A549 (cell line): ENCODE results near the gene SLC12A2. TPM values are rescaled to one million over a fixed set of nuclear protein-coding genes. Genes with fewer than 3 reads are reported as not detected.

Source experiments
- ATAC-seq, 2 experiments: fragments of 200-7000 bp in 1 of 2; fragments of >200 bp in 1 of 2; cut with Nextera tagmentation in 1 of 2; cut with Tn5 transposase in 1 of 2; 3 replicates each; pipeline versions ENCODE4 v1.8.0 to v1.9.1; 2018 to 2020; ENCODE audit warnings: mild to moderate bottlenecking in 1 of 2, moderate library complexity in 1 of 2
- CTCF ChIA-PET: fragments of 300-600 bp; sonication (Branson Sonifier 250); formaldehyde crosslinking; extraction: SDS; loops from one replicate; lab custom pipeline; 2021; ENCODE audit warnings: antibody characterized with exemption, inconsistent platforms; lab: Yijun Ruan, JAX
- POLR2A ChIA-PET: fragments of 350-600 bp; formaldehyde crosslinking; extraction: SDS; loops from one replicate; lab custom pipeline; 2021; ENCODE audit warnings: antibody characterized with exemption, inconsistent platforms; lab: Yijun Ruan, JAX
- DNase-seq, 2 experiments: peaks; one replicate each; pipeline versions ENCODE4 v3.0.0 to v3.0.0-alpha.2; 2011 to 2016; ENCODE audit warnings: low read depth in 1 of 2, low spot score in 1 of 2
- FAIRE-seq: peaks from 2 replicates; lab custom pipeline; 2011; peaks lifted over from hg19 to GRCh38; lab: Jason Lieb, UNC
- H3K27ac ChIP-seq, 2 experiments: fragments of >200 bp; sonication (Bioruptor Twin); formaldehyde crosslinking; 3 replicates each; pipeline ENCODE4 v1.5.1; 2016 to 2017
- H3K4me1 ChIP-seq: fragments of >200 bp; sonication (Bioruptor Twin); formaldehyde crosslinking; 3 replicates; pipeline ENCODE4 v1.6.1; 2016
- H3K4me2 ChIP-seq: fragments of >200 bp; sonication (Bioruptor Twin); formaldehyde crosslinking; 3 replicates; pipeline ENCODE4 v1.6.1; 2016
- H3K4me3 ChIP-seq: fragments of >200 bp; sonication (Bioruptor Twin); formaldehyde crosslinking; 3 replicates; pipeline ENCODE4 v1.5.1; 2016
- H3K9me3 ChIP-seq: fragments of >200 bp; sonication (Bioruptor Twin); formaldehyde crosslinking; 3 replicates; pipeline ENCODE4 v1.6.1; 2016
- BHLHE40 ChIP-seq: IDR thresholded peaks from 2 replicates; pipeline ENCODE4 v1.6.1; 2012; ENCODE audit warnings: low read depth, low read length, inconsistent platforms
- CBX2 ChIP-seq: fragments of 200-600 bp; sonication (generic); IDR thresholded peaks from 2 replicates; pipeline ENCODE4 v1.6.1; 2016; ENCODE audit warnings: low read depth, mild to moderate bottlenecking, borderline replicate concordance
- CBX8 ChIP-seq: fragments of 200-600 bp; sonication (generic); IDR thresholded peaks from 2 replicates; pipeline ENCODE4 v1.6.1; 2016
- CEBPB ChIP-seq, 2 experiments: fragments of >200 bp in 1 of 2; sonication (Bioruptor Twin) in 1 of 2; formaldehyde crosslinking in 1 of 2; IDR thresholded peaks; 2 replicates each; pipeline ENCODE4 v1.6.1; 2012 to 2016
- CHD2 ChIP-seq: fragments of 150-350 bp; IDR thresholded peaks from 2 replicates; pipeline ENCODE4 v1.6.1; 2014; ENCODE audit warnings: low read length; ENCODE audit not compliant: partially characterized antibody
- EHMT2 ChIP-seq: fragments of 200-600 bp; sonication (generic); IDR thresholded peaks from 2 replicates; pipeline ENCODE4 v1.6.1; 2016; ENCODE audit warnings: antibody characterized with exemption, low read depth, mild to moderate bottlenecking, moderate library complexity
- EP300 ChIP-seq, 2 experiments: fragments of >200 bp; sonication (Bioruptor Twin); formaldehyde crosslinking; IDR thresholded peaks; 2 replicates in 1 of 2; 3 replicates in 1 of 2; pipeline ENCODE4 v1.6.1; 2016 to 2017
- ESRRA ChIP-seq: fragments of 150-350 bp; IDR thresholded peaks from 2 replicates; pipeline ENCODE4 v1.6.1; 2014; ENCODE audit warnings: mild to moderate bottlenecking, low read length, borderline replicate concordance
- FOSB ChIP-seq: fragments of 250-450 bp; sonication (Bioruptor Pico); IDR thresholded peaks from 2 replicates; pipeline ENCODE4 v1.5.0; 2020; ENCODE audit warnings: mild to moderate bottlenecking, moderate library complexity
- HOXB5 ChIP-seq: fragments of 250-450 bp; sonication (Bioruptor Pico); IDR thresholded peaks from 2 replicates; pipeline ENCODE4 v1.5.0; 2020; ENCODE audit warnings: mild to moderate bottlenecking, moderate library complexity
- JUN ChIP-seq, 2 experiments: fragments of >200 bp; sonication (Bioruptor Twin); formaldehyde crosslinking; IDR thresholded peaks; 2 replicates in 1 of 2; 3 replicates in 1 of 2; pipeline ENCODE4 v1.6.1; 2016 to 2017
- KDM1A ChIP-seq: fragments of 200-600 bp; sonication (generic); IDR thresholded peaks from 2 replicates; pipeline ENCODE4 v1.6.1; 2016; ENCODE audit warnings: low read depth, mild to moderate bottlenecking
- MAFK ChIP-seq: fragments of 450-650 bp; IDR thresholded peaks from 2 replicates; pipeline ENCODE4 v1.6.1; 2014; ENCODE audit not compliant: partially characterized antibody
- MAZ ChIP-seq: fragments of 150-350 bp; IDR thresholded peaks from 2 replicates; pipeline ENCODE4 v1.6.1; 2014; ENCODE audit warnings: antibody characterized with exemption, low read depth, low read length, borderline replicate concordance
- MYC ChIP-seq: IDR thresholded peaks from 2 replicates; pipeline ENCODE4 v1.6.1; 2012; ENCODE audit warnings: mild to moderate bottlenecking, inconsistent platforms, low read length, improper control_type of control experiment, borderline replicate concordance
- NFE2L2 ChIP-seq: fragments of 150-350 bp; conservative IDR thresholded peaks from 2 replicates; pipeline ENCODE4 v1.6.1; 2014; ENCODE audit warnings: low read length
- PHF8 ChIP-seq: fragments of 200-600 bp; sonication (generic); IDR thresholded peaks from 2 replicates; pipeline ENCODE4 v1.6.1; 2016; ENCODE audit warnings: low read depth, mild to moderate bottlenecking, antibody characterized with exemption, moderate library complexity, borderline replicate concordance
- POLR2A ChIP-seq: IDR thresholded peaks from 2 replicates; pipeline ENCODE4 v1.6.1; 2012; ENCODE audit warnings: mild to moderate bottlenecking, low read length
- POLR2AphosphoS2 ChIP-seq: conservative IDR thresholded peaks from 2 replicates; pipeline ENCODE4 v1.6.1; 2012; ENCODE audit warnings: low read length, improper control_type of control experiment, inconsistent platforms
- RARB ChIP-seq: fragments of 250-450 bp; sonication (Bioruptor Pico); IDR thresholded peaks from 2 replicates; pipeline ENCODE4 v1.8.0; 2021; ENCODE audit warnings: mild to moderate bottlenecking, moderate library complexity
- RCOR1 ChIP-seq: fragments of 150-350 bp; IDR thresholded peaks from 2 replicates; pipeline ENCODE4 v1.6.1; 2014; ENCODE audit warnings: antibody characterized with exemption, low read length, low read depth
- RFX5 ChIP-seq: fragments of 450-650 bp; IDR thresholded peaks from 2 replicates; pipeline ENCODE4 v1.7.1; 2014; ENCODE audit warnings: antibody characterized with exemption, mild to moderate bottlenecking, moderate library complexity
- SREBF2 ChIP-seq: fragments of 450-650 bp; IDR thresholded peaks from 2 replicates; pipeline ENCODE4 v1.6.1; 2014; ENCODE audit warnings: mild to moderate bottlenecking, moderate library complexity
- TFCP2L1 ChIP-seq: fragments of 250-450 bp; sonication (Bioruptor Pico); IDR thresholded peaks from 2 replicates; pipeline ENCODE4 v1.5.0; 2021; ENCODE audit warnings: mild to moderate bottlenecking
- TP53 ChIP-seq: fragments of 250-450 bp; sonication (Bioruptor Pico); IDR thresholded peaks from 2 replicates; pipeline ENCODE4 v1.5.0; 2021; ENCODE audit warnings: mild to moderate bottlenecking, moderate library complexity
- ZC3H11A ChIP-seq: fragments of 450-650 bp; IDR thresholded peaks from 2 replicates; pipeline ENCODE4 v1.6.1; 2014; ENCODE audit warnings: antibody characterized with exemption, mild to moderate bottlenecking
- WGBS: methylation state at CpG from one replicate; pipeline ENCODE4 v1.1.6; 2017; ENCODE audit errors: missing lambda C conversion rate; 5-methylcytosine and 5-hydroxymethylcytosine counted together
- polyA plus RNA-seq, 4 experiments: library from polyadenylated mRNA; depleted of rRNA in 3 of 4; stranded (reverse); fragments of >200 nt; fragmentation: RNase III in 1 of 4; extraction: RNeasy Plus Mini Kit Qiagen cat#74134 plus additional on column Dnase treatment in 1 of 4; gene quantifications; 2 replicates in 3 of 4; 3 replicates in 1 of 4; pipeline ENCODE4 v1.2.3, GENCODE V29; 2011 to 2017
- TF ChIP-seq, protein P1 (sequence below): fragments of 250-450 bp; sonication (Bioruptor Pico); IDR thresholded peaks from 2 replicates; pipeline ENCODE4 v1.5.0; 2020; ENCODE audit warnings: low read depth, mild to moderate bottlenecking, moderate library complexity
- TF ChIP-seq, protein P2 (sequence below): fragments of 450-650 bp; IDR thresholded peaks from 2 replicates; pipeline ENCODE4 v1.6.1; 2014; ENCODE audit warnings: antibody characterized with exemption
- TF ChIP-seq, protein P3 (sequence below): fragments of 150-350 bp; IDR thresholded peaks from 2 replicates; pipeline ENCODE4 v1.6.1; 2014; ENCODE audit warnings: low read depth, mild to moderate bottlenecking, low read length
- TF ChIP-seq, protein P4 (sequence below): IDR thresholded peaks from 2 replicates; pipeline ENCODE4 v1.6.1; 2012
- TF ChIP-seq, protein P5 (sequence below): fragments of >200 bp; sonication (Bioruptor Twin); formaldehyde crosslinking; IDR thresholded peaks from 3 replicates; pipeline ENCODE4 v1.6.1; 2016
- TF ChIP-seq, protein P6 (sequence below): fragments of 200-600 bp; sonication (generic); IDR thresholded peaks from 2 replicates; pipeline ENCODE4 v1.6.1; 2016; ENCODE audit warnings: antibody characterized with exemption, mild to moderate bottlenecking, moderate library complexity

Gene SLC12A2
- polyA plus RNA-seq, 2 of the 4 experiments (the other 2 are of a cell fraction) = 17.1 to 99.9 TPM

DNA sequence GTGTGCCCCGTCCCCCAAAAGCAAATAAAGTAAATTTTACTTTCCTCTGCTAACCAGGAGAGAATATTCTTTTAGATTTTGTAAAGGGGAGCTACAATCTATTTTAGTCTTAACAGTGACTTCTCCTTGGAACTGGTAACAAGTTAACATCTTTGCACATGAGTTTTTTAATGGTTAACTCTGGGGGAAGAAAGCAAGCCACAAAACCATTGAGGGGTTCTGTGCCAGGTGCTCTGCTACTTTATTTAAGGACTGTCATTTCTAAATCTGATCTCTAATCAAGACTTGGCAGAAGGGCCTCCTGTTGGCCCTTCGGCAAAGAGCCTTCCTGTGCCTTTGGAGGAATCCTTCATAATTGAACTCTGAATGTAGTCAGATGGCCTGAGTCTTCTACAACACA lies 153.4 kb downstream of the SLC12A2 start:
- ChIA-PET POLR2A (no interaction called here), CTCF (no interaction called here)
- H3K4me2 ChIP-seq = no peak overlapping the region
- 46% methylated on average over 2 of the region's 2 CpGs for WGBS
- DNase-seq (no peak), ATAC-seq (no peak), FAIRE-seq (no peak)
- no peaks in the 10 kb centered on the region for H3K9me3 ChIP-seq
- no peak overlapping the region for H3K4me3 ChIP-seq
- no peaks in the 10 kb centered on the region for H3K4me1 ChIP-seq
- no peak overlapping the region for H3K27ac ChIP-seq
- TF ChIP-seq EP300 (IDR thresholded peaks at IDR 0.05) (no peak), EHMT2 (no peak), BHLHE40 (no peak), CHD2 (no peak), CEBPB (IDR thresholded peaks at IDR 0.05) (no peak), JUN (IDR thresholded peaks at IDR 0.05) (no peak), RCOR1 (no peak), POLR2AphosphoS2 (no peak), NFE2L2 (no peak), POLR2A (no peak), SREBF2 (no peak), TFCP2L1 (CRISPR knock-in tag) (no peak), FOSB (CRISPR knock-in tag) (no peak), PHF8 (no peak), CBX2 (no peak)
- TF ChIP-seq, protein P1, sequence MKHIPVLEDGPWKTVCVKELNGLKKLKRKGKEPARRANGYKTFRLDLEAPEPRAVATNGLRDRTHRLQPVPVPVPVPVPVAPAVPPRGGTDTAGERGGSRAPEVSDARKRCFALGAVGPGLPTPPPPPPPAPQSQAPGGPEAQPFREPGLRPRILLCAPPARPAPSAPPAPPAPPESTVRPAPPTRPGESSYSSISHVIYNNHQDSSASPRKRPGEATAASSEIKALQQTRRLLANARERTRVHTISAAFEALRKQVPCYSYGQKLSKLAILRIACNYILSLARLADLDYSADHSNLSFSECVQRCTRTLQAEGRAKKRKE (CRISPR knock-in tag) = no peak
- TF ChIP-seq, protein P2, sequence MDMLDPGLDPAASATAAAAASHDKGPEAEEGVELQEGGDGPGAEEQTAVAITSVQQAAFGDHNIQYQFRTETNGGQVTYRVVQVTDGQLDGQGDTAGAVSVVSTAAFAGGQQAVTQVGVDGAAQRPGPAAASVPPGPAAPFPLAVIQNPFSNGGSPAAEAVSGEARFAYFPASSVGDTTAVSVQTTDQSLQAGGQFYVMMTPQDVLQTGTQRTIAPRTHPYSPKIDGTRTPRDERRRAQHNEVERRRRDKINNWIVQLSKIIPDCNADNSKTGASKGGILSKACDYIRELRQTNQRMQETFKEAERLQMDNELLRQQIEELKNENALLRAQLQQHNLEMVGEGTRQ = no peak
- TF ChIP-seq, protein P3, sequence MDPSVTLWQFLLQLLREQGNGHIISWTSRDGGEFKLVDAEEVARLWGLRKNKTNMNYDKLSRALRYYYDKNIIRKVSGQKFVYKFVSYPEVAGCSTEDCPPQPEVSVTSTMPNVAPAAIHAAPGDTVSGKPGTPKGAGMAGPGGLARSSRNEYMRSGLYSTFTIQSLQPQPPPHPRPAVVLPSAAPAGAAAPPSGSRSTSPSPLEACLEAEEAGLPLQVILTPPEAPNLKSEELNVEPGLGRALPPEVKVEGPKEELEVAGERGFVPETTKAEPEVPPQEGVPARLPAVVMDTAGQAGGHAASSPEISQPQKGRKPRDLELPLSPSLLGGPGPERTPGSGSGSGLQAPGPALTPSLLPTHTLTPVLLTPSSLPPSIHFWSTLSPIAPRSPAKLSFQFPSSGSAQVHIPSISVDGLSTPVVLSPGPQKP = no peak
- TF ChIP-seq, protein P4, sequence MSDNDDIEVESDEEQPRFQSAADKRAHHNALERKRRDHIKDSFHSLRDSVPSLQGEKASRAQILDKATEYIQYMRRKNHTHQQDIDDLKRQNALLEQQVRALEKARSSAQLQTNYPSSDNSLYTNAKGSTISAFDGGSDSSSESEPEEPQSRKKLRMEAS = no peak
- TF ChIP-seq, protein P5, sequence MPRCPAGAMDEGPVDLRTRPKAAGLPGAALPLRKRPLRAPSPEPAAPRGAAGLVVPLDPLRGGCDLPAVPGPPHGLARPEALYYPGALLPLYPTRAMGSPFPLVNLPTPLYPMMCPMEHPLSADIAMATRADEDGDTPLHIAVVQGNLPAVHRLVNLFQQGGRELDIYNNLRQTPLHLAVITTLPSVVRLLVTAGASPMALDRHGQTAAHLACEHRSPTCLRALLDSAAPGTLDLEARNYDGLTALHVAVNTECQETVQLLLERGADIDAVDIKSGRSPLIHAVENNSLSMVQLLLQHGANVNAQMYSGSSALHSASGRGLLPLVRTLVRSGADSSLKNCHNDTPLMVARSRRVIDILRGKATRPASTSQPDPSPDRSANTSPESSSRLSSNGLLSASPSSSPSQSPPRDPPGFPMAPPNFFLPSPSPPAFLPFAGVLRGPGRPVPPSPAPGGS = no peak

DNA sequence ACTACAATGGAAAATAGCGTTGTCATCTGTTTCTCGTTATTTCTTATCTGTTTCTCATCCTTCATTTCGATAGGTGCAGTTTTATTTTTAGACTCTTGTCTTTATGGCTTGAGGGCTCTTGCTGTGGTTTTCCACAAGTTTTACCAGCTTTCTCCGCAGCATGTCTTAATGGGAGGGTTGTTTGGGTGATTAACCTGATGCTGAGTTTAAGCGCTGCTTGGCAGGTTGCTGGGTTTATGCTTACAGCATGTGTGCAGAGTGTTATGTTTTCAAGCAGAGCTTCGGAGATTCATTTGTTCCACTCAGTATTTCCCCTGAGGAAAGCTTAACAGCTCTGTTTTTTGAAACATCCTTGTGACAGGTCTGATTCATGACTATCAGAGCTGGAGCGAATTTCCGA lies 154.0 kb downstream of the SLC12A2 start:
- DNase-seq (no peak), FAIRE-seq (no peak), ATAC-seq (no peak)
- ChIA-PET CTCF (no interaction called here), POLR2A (no interaction called here)
- Histone ChIP-seq H3K9me3 (no peaks in the 10 kb centered on the region), H3K4me1 (no peaks in the 10 kb centered on the region), H3K4me3 (no peak overlapping the region), H3K4me2 (no peak overlapping the region), H3K27ac (no peak overlapping the region)
- WGBS = 70% methylated on average over 8 of the region's 8 CpGs
- TF ChIP-seq EP300 (IDR thresholded peaks at IDR 0.05) = no peak
- TF ChIP-seq ZC3H11A = no peak
- TF ChIP-seq MYC = no peak
- TF ChIP-seq CHD2 = no peak
- no peak for TF ChIP-seq RARB (CRISPR knock-in tag)
- TF ChIP-seq FOSB (CRISPR knock-in tag) = no peak
- no peak for TF ChIP-seq EHMT2
- no peak for TF ChIP-seq ESRRA
- no peak for TF ChIP-seq RFX5
- no peak for TF ChIP-seq KDM1A
- TF ChIP-seq, protein P6, sequence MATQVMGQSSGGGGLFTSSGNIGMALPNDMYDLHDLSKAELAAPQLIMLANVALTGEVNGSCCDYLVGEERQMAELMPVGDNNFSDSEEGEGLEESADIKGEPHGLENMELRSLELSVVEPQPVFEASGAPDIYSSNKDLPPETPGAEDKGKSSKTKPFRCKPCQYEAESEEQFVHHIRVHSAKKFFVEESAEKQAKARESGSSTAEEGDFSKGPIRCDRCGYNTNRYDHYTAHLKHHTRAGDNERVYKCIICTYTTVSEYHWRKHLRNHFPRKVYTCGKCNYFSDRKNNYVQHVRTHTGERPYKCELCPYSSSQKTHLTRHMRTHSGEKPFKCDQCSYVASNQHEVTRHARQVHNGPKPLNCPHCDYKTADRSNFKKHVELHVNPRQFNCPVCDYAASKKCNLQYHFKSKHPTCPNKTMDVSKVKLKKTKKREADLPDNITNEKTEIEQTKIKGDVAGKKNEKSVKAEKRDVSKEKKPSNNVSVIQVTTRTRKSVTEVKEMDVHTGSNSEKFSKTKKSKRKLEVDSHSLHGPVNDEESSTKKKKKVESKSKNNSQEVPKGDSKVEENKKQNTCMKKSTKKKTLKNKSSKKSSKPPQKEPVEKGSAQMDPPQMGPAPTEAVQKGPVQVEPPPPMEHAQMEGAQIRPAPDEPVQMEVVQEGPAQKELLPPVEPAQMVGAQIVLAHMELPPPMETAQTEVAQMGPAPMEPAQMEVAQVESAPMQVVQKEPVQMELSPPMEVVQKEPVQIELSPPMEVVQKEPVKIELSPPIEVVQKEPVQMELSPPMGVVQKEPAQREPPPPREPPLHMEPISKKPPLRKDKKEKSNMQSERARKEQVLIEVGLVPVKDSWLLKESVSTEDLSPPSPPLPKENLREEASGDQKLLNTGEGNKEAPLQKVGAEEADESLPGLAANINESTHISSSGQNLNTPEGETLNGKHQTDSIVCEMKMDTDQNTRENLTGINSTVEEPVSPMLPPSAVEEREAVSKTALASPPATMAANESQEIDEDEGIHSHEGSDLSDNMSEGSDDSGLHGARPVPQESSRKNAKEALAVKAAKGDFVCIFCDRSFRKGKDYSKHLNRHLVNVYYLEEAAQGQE = no peak
- no peak for TF ChIP-seq TP53 (CRISPR knock-in tag)
- TF ChIP-seq HOXB5 (CRISPR knock-in tag) = no peak
- no peak for TF ChIP-seq MAFK
- no peak for TF ChIP-seq TFCP2L1 (CRISPR knock-in tag)
- no peak for TF ChIP-seq CEBPB (IDR thresholded peaks at IDR 0.05)
- TF ChIP-seq CBX8 = no peak
- no peak for TF ChIP-seq MAZ
